NCI-H524 (cell line): Measurements from ENCODE around the gene BCOR.

ENCODE experiments used
- DNase-seq, 2 experiments: peaks; one replicate each; lab custom pipeline; 2025; lab: John Stamatoyannopoulos, UW

Gene BCOR

DNA sequence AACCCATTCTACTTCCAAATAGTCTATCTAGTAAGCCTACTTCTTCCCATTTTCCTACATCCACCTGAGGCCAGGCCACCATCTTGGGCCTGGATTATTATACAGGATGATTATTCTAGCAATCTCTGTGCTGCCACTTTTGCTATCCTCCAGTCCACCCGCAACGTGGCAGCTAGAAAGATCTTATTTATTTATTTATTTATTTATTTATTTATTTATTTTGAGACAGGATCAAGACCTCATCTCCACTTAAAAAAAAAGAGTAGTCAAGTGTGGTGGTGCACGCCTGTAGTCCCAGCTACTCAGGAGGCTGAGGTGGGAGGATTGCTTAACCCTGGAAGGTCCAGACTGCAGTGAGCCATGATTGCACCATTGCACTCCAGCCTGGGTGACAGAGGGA is 15.2 kb upstream of the BCOR start:
- DNase-seq, result no peak

DNA sequence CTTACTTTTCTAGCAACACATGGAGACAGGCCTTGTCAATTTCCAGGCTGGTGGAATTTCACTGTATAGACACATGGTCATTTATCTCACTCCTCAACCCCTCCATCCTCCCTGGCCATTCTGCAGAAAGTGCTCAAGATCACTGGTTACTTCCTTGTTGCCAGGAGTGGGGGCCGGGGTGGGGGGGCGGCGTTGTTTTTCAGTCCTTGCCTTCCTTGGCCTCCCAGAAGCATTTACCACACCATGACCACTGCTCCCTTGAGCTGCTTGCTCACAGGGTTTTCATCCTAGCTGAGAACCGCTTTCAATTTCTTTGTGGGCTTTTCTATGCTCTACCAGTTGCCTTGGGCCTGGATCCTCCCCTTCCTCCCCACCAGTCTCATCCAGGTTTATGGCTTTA is 14.1 kb upstream of the BCOR start:
- DNase-seq, result no peak

DNA sequence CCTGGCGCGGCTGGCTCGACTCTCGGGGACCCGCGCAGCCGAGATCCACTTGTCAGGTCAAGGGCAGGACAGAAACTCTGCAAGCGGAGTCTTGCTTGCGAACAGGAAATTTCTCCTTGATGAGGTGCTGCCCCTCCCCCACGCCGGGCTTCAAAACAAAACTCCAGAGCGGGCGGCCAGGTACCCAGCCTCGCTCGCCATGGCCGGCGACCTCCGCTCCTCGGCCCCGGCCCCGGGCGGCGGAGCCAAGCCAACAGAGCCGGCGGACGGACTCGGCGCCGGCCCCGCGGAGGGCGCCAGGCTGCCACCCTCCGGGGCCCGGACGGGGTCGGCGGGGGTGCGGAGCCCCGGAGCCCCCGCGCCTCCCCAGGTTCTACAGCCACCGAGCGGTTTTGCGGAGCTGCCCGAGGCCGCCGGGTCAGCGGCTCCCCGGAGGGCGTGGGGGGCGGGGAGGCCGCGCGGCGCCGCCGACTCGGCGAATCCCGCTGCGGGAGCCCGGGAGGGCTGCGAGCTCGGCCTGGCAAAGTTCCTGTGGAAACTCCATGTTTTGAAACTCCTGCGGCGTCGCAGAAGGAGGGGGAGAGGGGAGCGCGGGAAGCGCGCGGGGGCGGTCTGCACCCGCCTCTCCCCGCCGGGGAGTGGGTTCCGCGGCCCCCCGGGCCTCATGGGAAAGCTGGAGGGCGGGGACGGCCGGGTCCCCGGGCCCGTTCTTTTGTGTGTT is 11.7 kb upstream of the BCOR start:
- DNase-seq, result peak; percentile 52 to 66

DNA sequence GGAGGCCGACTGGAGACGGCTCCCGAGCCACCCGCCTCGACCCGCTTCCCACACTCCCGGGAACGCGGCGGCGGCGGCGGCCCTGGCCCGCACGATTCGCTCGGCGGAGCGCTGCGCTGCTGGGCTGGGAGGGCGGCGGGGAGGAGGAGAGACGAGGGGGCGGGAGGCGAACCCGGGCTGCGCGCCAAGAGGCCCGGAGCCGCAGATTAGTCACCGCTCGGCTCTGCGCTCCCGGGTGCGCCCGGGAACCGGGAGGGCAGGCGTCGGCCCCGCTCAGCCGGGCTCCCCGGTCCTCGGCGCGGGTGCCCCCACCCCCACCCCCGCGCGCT is 11.2 kb upstream of the BCOR start:
- DNase-seq, result peak; percentile 52 to 69

DNA sequence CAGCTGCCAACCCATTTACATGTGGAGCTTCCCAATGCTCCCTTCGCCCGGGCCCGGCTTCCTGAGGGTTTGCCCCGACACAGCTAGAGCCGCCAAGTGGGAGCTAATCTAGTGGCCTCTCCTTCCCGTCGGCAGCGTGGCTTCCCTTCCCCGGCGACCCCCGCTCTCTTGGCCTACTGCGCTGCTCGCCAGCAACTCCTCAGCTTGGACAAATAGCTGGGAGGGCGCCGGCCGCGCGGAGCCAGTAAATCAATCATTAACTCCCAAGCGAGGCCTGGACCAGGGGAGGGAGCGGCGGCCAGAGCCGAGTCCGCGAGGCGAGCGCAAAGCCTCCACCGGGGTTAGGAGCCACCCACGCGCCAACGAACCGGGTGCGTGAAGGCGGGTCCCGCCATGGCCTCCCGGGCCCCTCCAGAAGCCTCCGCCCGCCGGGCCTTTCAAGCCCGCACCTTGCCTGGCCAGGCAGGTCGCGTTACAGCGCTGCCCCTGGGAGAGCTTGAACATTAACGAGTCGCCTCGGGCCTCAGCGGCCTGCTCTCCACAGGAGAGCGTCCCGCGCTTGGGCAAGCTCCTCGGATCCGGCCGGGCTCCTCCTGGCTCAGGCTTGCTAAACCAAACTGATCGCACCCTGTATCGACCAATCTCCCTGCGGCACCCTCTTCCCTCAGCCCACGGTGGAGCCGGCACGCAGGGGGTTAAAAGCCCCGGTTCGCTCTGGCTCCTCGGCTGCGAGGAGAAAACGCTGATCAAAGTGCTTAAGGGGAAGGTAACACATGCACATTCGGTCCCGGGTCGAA is 10.6 kb upstream of the BCOR start:
- DNase-seq, result peak; percentile 60 to 86

DNA sequence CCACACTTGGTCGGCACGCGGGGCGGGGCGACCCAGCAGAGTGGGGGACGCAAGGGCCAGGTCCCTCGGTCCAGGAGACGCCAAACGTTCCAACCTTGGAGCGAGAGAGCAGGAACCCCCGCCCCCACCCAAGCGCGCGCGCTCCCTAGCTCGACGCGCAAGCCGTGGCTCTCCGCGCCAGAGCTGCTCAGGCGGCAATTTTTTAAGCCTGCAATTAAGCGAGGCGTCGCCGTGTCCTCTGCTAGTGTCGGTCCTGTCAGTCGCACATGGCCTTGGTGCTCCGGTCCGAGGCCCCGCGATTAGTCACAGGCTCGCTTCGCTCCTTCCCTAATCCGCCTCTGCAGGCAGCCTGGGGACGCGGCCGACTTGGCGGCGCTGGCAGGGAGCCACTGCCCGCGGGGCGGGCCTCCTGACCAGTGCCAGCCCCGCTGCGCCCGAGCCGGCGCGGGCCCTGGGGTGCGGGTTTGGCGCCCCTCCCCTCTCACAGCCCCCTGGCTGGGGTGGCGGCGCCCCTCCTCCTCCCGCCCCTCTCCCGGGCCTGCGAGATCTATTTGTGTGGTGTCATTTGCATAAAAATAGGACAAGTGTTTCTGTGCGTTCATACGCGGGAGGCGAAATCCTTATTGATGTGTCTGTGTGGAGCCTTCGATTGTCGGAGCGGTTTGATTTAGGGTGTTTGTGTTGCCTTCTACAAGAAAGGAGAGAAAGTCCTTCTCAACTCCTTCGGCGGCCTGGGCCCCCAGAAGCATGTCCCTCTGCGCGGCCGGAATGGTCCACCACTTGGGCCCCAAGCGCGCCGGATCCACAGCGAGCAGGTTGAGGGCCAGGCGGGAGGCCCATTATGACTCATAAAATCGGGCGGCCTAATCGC is 9.8 kb upstream of the BCOR start:
- DNase-seq, result peak; percentile 75 to 78

DNA sequence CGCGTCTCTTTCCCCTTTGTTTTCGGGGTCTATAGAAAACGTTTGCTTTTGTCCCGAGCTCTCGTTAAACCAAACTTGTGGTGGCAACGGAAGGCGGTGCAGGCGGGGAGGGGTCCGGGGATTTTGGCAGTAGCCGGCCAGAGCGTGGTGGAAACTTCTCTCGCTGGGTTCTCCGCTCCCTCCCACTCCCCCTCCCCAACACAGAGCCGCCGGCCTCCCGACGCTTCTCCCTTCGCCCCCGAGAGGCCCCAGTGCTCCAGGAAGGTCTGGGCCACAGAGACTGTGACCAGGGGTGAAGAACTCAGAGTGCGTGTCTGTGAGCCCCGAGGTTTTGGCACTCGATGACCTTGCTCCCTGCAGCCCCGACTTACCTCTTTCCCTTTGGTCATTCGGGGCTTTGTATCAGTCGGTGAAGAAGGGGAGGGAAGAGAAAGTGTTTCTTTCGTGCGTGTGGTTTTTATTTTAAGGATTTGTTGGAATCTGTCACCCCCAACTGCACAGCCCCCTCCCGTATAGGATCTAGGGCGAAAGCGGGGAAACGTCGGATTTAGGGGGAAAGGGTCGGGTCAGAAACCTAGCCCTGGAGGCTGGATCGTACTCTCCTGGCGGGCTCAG is 9.0 kb upstream of the BCOR start:
- DNase-seq, result no peak

DNA sequence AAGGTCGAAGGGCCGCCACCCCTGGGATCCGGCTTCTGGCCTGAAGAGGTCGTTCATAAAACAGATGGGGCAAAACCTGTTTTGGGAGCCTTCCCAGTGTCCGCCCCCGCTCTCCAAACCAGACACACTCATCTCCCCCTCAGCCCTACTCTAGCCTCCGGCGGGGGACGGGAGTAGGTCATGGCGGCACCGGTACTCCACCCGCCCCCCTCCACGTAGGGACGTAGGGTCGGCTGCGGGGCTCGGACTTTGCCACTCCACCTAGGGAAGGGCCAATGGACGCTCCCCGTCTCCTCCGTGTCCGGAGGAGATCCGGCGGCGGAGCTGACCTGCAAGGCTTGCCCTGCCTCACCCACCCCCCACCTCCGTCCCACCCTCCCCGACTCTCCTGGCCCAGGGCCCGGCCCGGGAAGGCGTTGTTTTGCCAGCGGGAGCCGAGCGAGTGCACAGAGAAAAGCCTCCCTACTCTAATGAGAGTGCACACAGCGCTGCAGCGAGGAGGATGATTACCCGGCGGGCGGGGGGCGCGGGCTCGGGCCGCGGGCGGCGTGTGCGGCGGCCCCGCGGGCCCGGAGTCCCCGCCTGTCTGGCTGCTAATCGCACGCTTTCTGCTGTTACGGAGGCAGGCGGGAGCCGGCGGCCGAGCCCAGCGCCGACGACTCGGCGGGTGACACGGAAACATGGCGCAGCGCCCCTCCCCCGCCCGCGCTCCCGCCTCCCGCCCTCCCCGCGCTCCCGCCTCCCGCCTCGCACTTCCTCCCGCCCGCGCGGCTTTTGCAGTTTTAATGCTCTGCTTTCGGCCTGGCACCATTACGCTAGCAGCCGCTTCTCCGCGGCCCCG is 8.3 kb upstream of the BCOR start:
- peak; percentile 67 to 70 for DNase-seq

DNA sequence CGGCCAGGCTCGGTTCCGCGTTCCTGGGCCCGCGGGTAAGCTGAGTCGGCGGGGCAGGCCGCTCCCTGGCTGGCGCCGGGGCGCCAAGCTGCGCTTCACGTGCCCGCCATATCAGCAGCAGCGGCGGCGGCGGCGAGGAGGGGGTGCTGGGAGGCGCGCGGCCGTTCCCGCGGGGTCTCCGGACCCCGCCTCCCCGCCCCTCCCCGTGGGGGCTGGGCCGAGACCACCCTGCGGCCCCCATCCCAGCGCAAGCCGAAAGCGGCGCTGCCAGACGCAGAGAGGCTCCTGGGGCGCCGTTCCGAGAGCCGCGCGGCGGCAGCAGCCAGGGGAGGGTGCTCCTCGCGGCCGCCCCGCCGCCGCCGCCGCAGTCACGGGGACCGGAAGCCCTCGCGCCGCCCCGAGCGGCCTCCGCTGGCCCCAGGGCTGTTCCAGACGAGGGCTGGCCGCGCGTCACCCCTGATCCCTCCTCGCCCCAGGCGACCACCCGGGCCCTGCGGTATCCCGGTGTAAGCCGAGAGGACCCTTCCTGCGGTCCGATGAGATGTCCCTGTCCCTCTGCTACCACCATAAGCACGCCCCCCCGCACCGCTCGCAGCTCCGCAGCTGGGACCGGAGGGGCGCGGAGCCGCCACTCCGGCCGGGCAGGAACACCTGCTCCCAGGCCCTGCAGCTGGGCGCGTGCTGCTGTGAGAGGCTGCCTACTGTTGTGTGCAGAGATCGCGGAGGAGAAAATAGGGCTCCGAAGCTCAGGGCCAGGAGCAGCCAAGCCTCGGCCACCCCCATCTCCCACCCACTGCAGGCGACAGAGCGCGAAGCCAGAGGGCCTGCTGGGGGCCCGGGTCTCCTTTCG is 7.5 kb upstream of the BCOR start:
- peak; percentile 19 to 54 for DNase-seq

DNA sequence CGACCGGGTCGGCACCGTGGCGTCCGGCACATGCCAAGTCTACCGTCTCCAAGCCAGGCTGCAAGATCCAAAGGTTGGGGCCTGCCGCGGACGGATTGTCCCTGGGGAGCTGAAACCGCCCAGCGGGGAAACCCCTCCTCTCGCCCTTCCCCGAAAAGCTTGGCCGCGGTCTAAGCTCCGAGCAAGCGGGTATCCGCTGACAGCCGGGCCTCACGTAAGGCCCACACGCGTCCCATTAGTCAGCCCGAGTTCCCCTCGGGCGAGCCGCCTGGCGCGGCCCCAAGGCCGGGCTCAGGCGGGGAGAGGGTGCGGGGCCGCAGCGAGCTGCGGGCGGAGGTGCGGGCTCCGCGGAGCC is 6.8 kb upstream of the BCOR start:
- DNase-seq, result no peak

DNA sequence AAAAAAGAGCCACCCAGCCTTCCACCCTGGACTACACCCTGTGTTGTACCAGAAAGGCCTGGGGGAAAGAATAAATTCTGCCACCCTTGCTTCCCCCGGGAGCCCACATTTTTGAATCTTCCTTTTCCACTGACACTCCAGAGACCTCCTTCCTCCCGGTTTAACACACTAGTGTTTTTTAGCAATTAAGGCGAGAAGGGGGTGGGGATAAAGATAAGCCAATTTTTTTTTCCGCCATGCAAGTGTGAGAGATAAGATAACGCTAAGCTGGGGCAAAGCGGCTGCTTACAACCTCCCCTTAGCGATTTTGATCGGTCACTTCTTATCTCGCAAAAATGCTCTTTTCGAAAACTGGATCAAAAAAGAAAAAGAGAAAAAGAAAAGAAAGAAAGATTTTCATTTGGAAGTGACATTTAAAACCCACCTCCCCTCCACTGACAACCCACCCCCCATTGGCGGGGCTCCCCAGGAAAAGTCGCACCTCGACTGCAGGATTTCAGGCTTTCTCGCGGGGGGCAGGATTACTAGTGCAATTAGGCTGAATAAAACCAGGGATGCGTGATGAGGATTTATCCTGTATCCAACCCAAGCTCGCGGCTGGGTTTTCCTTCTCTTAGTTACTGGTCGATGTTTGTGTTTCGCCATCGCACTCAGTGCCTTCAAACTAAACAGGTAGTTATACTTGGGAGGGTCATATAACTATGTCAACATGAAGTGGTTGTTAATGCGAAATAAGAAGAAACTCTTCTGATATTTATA is 6.0 kb upstream of the BCOR start:
- no peak for DNase-seq

DNA sequence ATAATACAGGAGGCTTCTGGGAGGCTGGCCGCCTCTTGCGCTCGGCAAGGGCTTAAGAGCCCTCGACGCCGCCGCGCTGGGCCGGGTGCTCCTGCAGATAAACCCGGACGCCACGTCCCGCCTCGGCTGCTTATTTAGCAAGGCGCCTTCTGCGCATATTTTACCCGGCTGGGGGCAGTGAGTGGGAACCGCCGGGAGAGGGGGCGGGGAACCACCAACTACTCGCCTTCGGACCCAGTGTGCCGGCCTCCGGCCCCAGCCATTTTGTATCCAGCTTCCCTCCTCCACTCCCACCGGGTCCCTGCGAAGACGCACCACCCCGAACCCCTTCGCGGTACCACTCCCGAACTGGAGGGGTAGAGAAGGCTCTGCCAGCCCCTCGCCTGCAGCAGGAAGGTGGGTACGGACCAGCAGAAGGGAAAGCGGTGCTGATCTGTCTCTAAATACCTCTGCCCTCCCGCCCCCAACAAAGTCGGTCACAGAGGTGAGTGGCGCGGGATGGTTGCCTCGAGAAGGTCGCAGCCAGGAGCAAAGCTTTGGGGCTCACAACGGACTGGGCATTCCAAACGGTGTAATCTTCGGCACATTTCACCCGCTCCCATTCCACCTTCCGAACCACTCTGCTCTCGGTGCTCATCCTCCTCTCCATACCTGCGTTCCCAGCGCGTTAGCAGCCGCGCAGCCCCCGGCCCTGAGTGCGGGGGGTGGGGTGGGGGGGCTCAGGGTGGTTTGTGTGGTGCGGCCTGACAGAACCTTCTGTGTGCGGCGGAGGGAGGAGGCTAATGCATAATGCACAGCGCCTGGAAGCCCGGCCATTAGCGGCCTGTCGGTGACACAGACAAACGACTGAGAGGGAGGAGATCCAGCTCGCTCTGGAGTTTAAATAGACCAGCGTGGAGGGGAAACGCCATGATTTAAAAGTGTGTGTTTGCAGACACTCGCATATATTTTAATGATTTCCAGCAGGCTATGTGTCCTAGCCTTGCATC is 4.9 kb upstream of the BCOR start:
- no peak for DNase-seq

DNA sequence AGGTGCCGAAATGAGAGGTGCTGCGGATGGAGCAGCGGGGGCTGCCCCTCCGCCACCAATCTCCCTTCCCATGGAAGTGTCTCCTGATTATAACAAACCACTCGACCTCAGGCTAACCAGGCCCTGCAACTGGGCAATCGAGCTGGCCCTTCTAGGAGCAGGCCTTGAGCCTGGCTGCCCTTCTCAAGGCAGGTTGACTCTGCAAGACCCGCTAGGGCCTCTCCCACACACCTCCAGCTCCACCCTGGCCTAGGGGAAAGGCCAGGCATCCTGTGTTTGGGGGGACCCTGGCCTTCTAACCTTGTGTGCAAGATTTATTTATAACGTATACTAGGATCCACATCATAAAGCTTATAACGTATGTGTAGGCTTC is 3.7 kb upstream of the BCOR start:
- no peak for DNase-seq

DNA sequence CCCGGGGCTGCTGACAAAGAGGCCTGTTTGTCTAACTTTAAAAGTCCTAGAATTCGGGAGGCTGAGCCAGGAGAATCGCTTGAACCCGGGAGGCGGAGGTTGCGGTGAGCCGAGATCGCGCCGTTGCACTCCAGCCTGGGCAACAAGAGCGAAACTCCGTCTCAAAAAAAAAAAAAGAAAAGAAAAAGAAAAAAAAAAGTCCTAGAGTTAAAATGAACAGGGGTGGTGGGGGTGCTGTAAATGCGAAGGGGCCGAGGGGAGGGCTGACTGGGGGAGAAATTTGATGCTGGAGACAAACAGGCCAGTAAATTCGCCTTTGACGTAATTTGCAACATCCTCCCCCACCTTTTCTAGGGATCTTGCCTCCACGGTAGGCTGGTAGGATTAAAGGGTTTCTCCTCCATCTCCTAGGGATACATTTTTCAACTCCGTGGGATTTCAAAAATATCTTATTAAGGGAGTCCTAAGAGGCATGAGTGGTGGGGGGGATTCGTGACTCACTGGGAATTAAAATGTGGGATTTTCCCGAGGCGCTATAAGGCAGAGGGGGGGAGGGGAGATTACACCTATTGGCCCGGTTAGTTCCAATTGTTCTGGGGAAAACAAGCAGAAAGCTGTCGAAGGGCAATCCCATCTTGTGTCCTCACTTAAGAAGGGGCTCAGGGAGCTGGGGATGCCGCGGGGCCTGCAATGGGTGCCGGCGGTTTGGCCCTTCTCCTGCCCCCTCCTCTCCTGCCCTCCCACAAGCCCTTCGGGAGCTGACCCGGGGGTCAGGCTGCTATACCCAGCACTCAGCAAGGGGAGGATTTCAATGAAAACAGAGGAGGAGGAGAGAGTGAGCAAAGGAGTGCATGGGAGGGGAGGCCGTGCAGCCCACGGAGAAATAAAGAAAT is 3.0 kb upstream of the BCOR start:
- DNase-seq, result no peak

DNA sequence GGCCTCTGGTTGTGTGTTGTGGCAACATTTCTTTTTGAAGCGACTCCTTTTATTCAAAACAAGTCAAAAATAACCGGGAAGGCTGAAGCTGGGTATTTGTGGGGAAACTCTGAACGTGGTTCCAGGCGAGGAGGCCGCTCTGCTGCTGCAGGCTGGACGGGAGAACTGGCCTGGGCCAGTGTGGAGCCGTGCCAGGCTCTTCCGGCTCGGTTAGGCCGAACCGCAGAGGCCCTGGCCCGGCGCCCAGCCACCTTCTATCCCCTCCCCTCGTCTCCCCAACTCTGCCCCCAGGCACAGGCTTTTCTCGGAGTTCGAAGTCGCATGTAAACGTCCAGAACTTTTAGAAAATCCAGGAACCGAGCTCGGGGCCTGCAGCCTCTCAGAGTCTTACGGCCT is 2.4 kb upstream of the BCOR start:
- DNase-seq, result no peak

DNA sequence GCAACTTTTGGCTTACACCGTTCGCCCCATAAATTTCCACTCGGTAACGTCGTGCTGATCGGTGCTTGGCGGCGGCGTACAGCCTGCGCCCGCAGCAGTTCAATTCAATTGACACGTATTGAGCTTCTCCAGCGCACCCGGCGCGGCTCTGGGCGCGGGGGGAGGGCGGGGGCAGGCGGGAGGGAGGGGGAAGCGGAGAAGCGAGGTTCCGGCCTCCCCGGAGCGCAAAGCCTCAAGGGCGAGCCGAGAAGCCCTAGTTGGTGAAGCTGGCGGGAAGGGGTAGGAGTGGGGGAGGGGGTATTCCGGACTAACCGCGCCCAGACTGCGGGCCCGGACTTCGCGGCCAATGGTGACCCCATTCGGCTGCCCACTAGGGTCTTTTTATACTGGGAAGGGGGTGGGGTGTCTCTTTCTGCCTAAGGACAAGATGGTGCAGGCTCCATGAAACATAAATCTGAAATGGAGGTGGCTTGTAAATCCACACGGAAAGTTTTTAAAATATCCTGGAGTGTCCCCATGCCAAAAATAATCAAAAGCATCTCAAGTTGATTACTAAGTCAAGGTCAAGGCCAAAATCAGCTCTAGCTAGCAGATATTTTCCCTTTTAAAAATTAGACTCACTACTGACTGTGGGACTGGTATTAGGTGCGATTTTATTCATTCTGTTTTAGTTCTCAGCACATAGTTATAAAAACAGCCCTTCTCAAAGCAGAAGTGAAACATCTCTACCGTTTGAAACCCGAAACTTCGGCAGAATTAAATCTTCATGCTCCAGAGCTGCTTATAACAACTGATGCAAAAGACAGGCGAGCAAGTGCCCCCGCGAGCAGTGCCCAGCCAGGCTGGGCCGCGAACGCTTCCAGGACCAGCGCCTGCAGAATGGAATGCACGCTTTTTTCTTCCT is 1.5 kb upstream of the BCOR start:
- DNase-seq, result peak; percentile 53 to 73
